ENCODE data around the gene ANAPC10.
"Not testable (repeated sequence)": the region's sequence is repeated elsewhere in the genome, so short reads cannot be mapped to it uniquely, and the experiment has no call there.

Gene ANAPC10

GRCh38 chr4:145066063-145066501, 31.9 kb downstream of the ANAPC10 start:
- DNase-seq: no peak

GRCh38 chr4:145061318-145061920, 36.6 kb downstream of the ANAPC10 start:
- DNase-seq: peak; percentile 8

GRCh38 chr4:145058256-145058655, 39.7 kb downstream of the ANAPC10 start:
- no peak for DNase-seq

GRCh38 chr4:145056325-145057130, 41.5 kb downstream of the ANAPC10 start:
- no peak for DNase-seq

GRCh38 chr4:145055533-145056257, 42.3 kb downstream of the ANAPC10 start:
- DNase-seq: no peak

GRCh38 chr4:145049241-145049640, 48.8 kb downstream of the ANAPC10 start:
- DNase-seq: no peak

- DNase-seq: no peak
These were observed 49.2 kb downstream of the ANAPC10 start for GRCh38 chr4:145048817-145049216.

GRCh38 chr4:145047151-145047550, 50.8 kb downstream of the ANAPC10 start:
- no peak for DNase-seq

- DNase-seq: no peak
These were observed 52.8 kb downstream of the ANAPC10 start for GRCh38 chr4:145045180-145045579.

- DNase-seq: no peak
These were observed 53.7 kb downstream of the ANAPC10 start for GRCh38 chr4:145044341-145044740.

- DNase-seq: no peak
These were observed 54.7 kb downstream of the ANAPC10 start for GRCh38 chr4:145043306-145043705.

GRCh38 chr4:145042601-145043285, 55.3 kb downstream of the ANAPC10 start:
- no peak for DNase-seq

GRCh38 chr4:145041378-145041777, 56.6 kb downstream of the ANAPC10 start:
- no peak for DNase-seq

GRCh38 chr4:145035494-145036136, 62.4 kb downstream of the ANAPC10 start:
- DNase-seq: no peak

- DNase-seq: no peak
These were observed 63.2 kb downstream of the ANAPC10 start for GRCh38 chr4:145034727-145035211.

- DNase-seq: no peak
These were observed 78.7 kb downstream of the ANAPC10 start for GRCh38 chr4:145019346-145019745.

GRCh38 chr4:145014365-145014764, 83.6 kb downstream of the ANAPC10 start:
- DNase-seq: no peak

GRCh38 chr4:145012841-145013240, 85.2 kb downstream of the ANAPC10 start:
- no peak for DNase-seq

- DNase-seq: no peak
These were observed 86.4 kb downstream of the ANAPC10 start for GRCh38 chr4:145011636-145012035.

GRCh38 chr4:145010315-145010714, 87.7 kb downstream of the ANAPC10 start:
- not testable (repeated sequence) for DNase-seq

GRCh38 chr4:145003675-145004074, 94.3 kb downstream of the ANAPC10 start:
- DNase-seq: no peak

- no peak for DNase-seq
These were observed 96.4 kb downstream of the ANAPC10 start for GRCh38 chr4:145001635-145002034.

All from NCI-H1694 (cell line).